Erythroblast (primary cell): ENCODE measurements around the gene EIF4EBP2.

Source experiments
- GATA1 ChIP-seq: IDR thresholded peaks from 2 replicates; pipeline ENCODE4 v1.6.1; 2011; ENCODE audit warnings: low read depth, mild to moderate bottlenecking, control low read depth, low read length, moderate library complexity
- POLR2A ChIP-seq: IDR thresholded peaks from 2 replicates; pipeline ENCODE4 v1.6.1; 2011; ENCODE audit warnings: mild to moderate bottlenecking, low read length

DNA sequence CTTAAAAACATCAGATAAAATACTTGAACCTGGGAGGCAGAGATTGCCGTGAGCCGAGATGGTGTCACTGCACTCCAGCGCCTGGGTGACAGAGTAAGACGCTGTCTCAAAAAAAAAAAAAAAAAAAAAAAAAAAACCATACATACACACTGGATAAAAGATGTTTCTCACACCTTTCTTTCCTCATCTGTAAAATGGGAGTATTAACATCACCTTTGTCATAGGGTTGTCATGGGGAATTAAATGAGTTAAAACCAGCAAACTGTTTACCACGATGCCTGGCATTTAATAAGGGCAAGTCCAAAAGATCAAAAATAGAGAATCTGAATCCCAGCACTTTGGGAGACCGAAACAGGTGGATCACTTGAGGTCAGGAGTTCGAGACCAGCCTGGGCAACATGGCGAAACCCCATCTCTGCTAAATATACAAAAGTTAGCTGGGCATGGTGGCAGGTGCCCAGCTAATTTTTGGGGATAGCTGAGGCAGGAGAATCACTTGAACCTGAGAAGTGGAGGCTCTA lies 34.4 kb upstream of the EIF4EBP2 start:
- TF ChIP-seq POLR2A (no peak), GATA1 (no peak)
